BJ (cell line): Measurements from ENCODE around the gene PKN2. TPM values are rescaled to one million over a fixed set of nuclear protein-coding genes. Genes with fewer than 3 reads are reported as not detected.
"Not testable (repeated sequence)": the region's sequence is repeated elsewhere in the genome, so short reads cannot be mapped to it uniquely, and the experiment has no call there.

Experiments
- CTCF ChIA-PET: fragments of 350-600 bp; formaldehyde crosslinking; extraction: SDS; loops from one replicate; lab custom pipeline; 2021; ENCODE audit warnings: antibody characterized with exemption, inconsistent platforms; lab: Yijun Ruan, JAX
- POLR2A ChIA-PET: fragments of 300-600 bp; sonication (Branson Sonifier 250); formaldehyde crosslinking; extraction: SDS; loops from one replicate; lab custom pipeline; 2021; ENCODE audit warnings: antibody characterized with exemption; lab: Charles Lee
- DNase-seq: peaks from one replicate; pipeline ENCODE4 v3.0.0-alpha.2; 2011; ENCODE audit warnings: low read depth
- H3K27me3 ChIP-seq: 2 replicates; pipeline ENCODE4 v1.6.0; 2011; ENCODE audit warnings: low read length; ENCODE audit not compliant: control insufficient read depth, insufficient read depth
- H3K36me3 ChIP-seq: 2 replicates; pipeline ENCODE4 v1.5.1; 2011; ENCODE audit warnings: low read length; ENCODE audit not compliant: control insufficient read depth, insufficient read depth
- H3K4me3 ChIP-seq: 2 replicates; pipeline ENCODE4 v1.5.1; 2011; ENCODE audit warnings: low read depth, mild to moderate bottlenecking, control low read depth, low read length
- CTCF ChIP-seq: IDR thresholded peaks from 2 replicates; pipeline ENCODE4 v1.5.1; 2011; ENCODE audit warnings: low read depth, mild to moderate bottlenecking, control low read depth, inconsistent platforms, low read length, moderate library complexity; ENCODE audit not compliant: insufficient read depth
- polyA plus RNA-seq: library from polyadenylated mRNA; depleted of rRNA; stranded (reverse); fragments of >200 nt; gene quantifications from 2 replicates; pipeline ENCODE4 v1.2.3, GENCODE V29; 2011

PKN2 gene
- polyA plus RNA-seq, 1 experiment, result 9.5 TPM

GRCh38 chr1:88803444-88803843 is 119.4 kb downstream of the PKN2 start:
- Histone ChIP-seq H3K36me3 (no peaks in the 10 kb centered on the region; the same call in none of the 2 replicates), H3K27me3 (no peaks in the 10 kb centered on the region), H3K4me3 (no peak overlapping the region)
- DNase-seq, result no peak
- TF ChIP-seq CTCF, result no peak
- ChIA-PET CTCF (interaction anchor here (1.0 kb wide), 1 partner anchor 74 kb away, joined by 3 read pairs; no protein-coding TSS in a partner anchor), POLR2A (no interaction called here)

- no peak for DNase-seq
- no peak for TF ChIP-seq CTCF
- no peaks in the 10 kb centered on the region for H3K27me3 ChIP-seq
- CTCF ChIA-PET, result interaction anchor here (0.7 kb wide), 1 partner anchor 78 kb away, joined by 3 read pairs; no protein-coding TSS in a partner anchor
- H3K36me3 ChIP-seq, result no peaks in the 10 kb centered on the region
- POLR2A ChIA-PET, result no interaction called here
- no peak overlapping the region for H3K4me3 ChIP-seq
These were observed 128.3 kb downstream of the PKN2 start for GRCh38 chr1:88812366-88812765.

- CTCF ChIA-PET, result no interaction called here
- Histone ChIP-seq H3K36me3 (no peaks in the 10 kb centered on the region), H3K27me3 (no peaks in the 10 kb centered on the region), H3K4me3 (no peak overlapping the region)
- TF ChIP-seq CTCF, result no peak
- POLR2A ChIA-PET, result no interaction called here
- DNase-seq, result no peak
These were observed 129.4 kb downstream of the PKN2 start for GRCh38 chr1:88813471-88813870.

GRCh38 chr1:88819642-88820041 is 135.6 kb downstream of the PKN2 start:
- DNase-seq, POLR2A ChIA-PET, H3K4me3 ChIP-seq, H3K36me3 ChIP-seq, H3K27me3 ChIP-seq: not testable (repeated sequence)
- CTCF ChIA-PET, result interaction anchor here (0.6 kb wide), 1 partner anchor 25 kb away, joined by 3 read pairs; no protein-coding TSS in a partner anchor

- ChIA-PET POLR2A (no interaction called here), CTCF (no interaction called here)
- DNase-seq, result no peak
- no peaks in the 10 kb centered on the region for H3K27me3 ChIP-seq
- no peaks in the 10 kb centered on the region; the same call in 1 of the 2 replicates for H3K36me3 ChIP-seq
- no peak for TF ChIP-seq CTCF
- H3K4me3 ChIP-seq, result no peak overlapping the region
These were observed 141.6 kb downstream of the PKN2 start for GRCh38 chr1:88825721-88826120.

- DNase-seq, result no peak
- POLR2A ChIA-PET, result no interaction called here
- Histone ChIP-seq H3K4me3 (no peak overlapping the region), H3K27me3 (no peaks in the 10 kb centered on the region), H3K36me3 (peaks cover 1% of the 10 kb centered on the region)
- CTCF ChIA-PET, result interaction anchor here (0.6 to 1.5 kb wide), 3 partner anchors 30 to 112 kb away, joined by 3 to 5 read pairs (median 3); no protein-coding TSS in a partner anchor
- TF ChIP-seq CTCF, result no peak
These were observed 163.6 kb downstream of the PKN2 start for GRCh38 chr1:88847643-88848042.
